NOMO-1 (cell line): ENCODE data around the gene RGCC.

Experiments used
- DNase-seq, 2 experiments: peaks; one replicate each; lab custom pipeline; 2025; ENCODE audit not compliant: unreplicated experiment in 2 of 2; lab: John Stamatoyannopoulos, UW

The RGCC gene

GRCh38 chr13:41513600-41513999 lies 56.2 kb downstream of the RGCC start:
- DNase-seq = no peak

DNA sequence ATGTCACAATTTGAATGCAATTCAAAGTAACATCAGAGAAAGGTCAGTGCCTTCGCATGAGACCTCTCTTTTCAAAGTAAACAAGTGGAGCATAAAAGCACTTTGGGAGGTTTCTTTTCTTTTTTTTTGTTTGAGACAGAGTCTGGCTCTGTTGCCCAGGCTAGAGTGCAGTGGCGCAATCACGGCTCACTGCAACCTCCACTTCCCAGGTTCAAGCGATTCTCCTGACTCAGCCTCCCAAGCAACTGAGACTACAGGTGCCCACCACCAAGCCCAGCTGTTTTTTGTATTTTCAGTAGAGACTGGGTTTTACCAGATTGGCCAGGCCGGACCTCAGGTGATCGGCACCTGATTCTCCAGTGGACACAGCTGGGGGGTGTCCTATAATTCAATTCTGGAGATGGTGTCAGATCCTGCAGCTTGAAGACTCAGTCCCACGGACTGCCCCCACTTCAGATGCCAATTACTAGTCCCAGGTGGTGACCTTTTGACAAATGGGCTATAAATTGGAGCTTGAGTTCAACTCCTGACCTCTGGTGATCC lies 57.6 kb downstream of the RGCC start:
- no peak for DNase-seq

DNA sequence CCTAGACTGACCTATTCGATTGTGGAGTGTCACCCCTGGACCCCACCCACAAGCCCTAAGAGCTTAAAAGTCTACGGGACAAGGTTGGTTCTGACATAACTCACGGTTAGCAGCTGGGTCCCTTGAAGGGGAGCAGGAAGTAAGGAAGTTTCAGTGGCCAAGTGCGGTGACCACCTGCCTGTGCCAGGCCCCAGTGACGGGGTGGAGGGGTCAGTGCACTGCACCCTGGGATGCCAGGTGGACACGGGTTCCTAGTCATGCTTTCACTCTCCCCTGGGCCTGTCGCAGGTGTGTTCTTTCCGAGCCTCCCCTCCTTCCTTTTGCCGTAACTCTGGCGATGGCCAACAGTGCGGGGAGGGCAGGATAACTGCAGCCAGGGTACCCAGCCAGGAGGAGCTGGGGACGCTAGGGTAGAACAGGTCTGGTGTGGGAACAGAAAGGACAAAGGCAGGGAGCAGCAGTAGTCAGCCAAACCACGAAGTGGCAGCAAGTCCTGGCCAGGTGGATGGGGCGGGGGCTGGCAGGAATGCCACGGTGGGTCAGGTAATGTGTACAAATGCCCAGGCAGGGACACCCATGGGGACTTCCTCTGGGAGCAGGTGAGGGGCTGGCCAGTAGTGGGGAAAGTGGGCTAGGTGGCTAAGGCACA lies 58.3 kb downstream of the RGCC start:
- DNase-seq = no peak

DNA sequence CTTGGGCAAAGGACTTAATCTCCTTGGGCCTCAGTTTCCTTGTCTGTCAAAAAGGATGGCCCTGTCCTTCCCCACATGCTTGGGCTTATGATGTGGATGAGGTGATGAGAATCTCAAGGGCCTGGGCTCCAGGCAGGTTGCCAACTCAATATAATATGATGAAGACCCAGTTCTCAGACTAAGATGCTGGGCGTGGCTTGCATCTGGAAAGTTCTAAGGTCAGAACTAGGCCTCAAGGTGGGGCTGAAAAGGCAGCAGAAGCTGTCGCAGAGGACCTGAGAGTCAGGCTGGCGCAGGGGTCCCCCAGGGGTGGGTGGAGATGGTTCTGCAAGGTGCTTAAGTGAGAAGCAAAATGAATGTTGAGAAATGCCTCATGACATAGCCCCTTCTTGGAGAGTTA lies 58.8 kb downstream of the RGCC start:
- no peak for DNase-seq

DNA sequence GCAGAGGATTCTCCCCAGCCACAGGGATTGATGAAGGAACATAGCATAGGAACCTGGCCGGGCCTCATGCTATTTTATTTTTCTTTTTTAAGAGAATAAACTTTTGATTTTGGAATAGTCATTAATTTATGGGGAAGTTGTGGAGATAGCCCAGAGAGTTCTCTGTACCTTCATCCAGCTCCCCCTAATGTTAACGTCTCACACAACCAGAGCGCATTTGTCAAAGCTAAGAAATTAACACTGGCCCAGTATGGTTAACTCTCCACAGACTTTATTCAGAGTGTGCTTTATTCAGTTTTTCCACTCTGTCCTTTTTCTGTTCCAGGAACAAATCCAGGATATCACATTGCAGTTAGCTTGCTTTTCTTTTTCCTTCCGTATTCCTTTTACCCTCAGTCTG lies 59.4 kb downstream of the RGCC start:
- no peak for DNase-seq

DNA sequence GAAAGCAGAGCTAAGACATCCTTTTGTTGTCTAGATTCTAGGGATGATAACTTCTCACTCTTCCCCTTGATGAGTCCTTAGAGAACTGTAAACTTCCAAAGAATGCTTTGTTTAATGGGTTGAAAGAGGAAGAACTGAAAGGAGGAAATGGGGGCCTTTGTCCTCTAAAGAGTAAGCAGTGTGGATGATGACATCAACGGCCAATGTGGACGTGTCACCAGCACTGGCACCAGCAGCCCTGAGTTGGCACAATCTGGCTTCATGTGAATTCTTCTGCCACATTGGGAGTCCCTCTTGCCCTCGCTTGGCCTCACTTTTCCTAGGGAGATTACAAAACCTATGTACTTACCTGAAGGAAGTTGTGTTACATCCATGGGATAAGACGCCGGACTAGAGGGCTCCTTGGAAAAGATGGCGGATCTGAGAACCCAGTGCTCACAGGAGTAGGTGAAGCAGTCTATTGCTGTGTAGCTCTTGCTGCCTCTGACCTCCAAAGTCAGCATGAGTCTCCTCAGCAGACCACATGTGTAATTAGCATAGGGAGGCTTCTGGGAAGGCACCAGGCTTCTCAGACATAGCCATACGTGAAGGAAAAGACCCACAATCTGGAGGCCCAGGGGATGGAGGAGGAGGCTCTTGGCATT lies 62.8 kb downstream of the RGCC start:
- peak; percentile 39 to 80 for DNase-seq
